Measurements from ENCODE around the gene HOXB3. TPM values are rescaled to one million over a fixed set of nuclear protein-coding genes. Genes with fewer than 3 reads are reported as not detected.

HOXB3 gene
- total RNA-seq, 3 donors from 2014 or later = 13.8 to 36.7 (median 14.4) TPM

DNA sequence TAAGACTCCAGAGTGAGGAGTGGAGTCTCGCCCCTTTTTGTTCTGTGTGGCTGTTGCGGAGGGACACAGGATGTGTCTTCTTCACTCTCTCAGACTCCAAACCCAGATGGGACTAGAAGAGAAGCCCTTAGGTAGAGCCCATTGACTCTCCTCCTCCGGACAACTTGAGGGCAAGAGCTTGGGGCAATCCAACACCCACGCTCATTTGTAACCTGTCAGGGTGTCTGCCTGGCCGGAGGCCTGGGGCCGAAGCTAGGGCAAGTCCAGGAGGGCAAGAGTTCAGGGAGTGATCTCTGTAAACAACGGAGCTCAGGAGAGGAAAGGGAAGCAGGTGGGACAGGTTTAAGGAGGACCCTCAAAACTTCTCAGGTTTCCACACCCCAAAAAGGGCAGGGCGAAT, 57.8 kb downstream of the HOXB3 start:
- Histone ChIP-seq H3K36me3 (no peaks in the 10 kb centered on the region), H3K9me3 (no peaks in the 10 kb centered on the region), H3K4me3 (no peak overlapping the region), H3K4me1 (no peaks in the 10 kb centered on the region), H3K27ac (no peak overlapping the region), H3K27me3 (no peaks in the 10 kb centered on the region)
- TF ChIP-seq, protein P1, sequence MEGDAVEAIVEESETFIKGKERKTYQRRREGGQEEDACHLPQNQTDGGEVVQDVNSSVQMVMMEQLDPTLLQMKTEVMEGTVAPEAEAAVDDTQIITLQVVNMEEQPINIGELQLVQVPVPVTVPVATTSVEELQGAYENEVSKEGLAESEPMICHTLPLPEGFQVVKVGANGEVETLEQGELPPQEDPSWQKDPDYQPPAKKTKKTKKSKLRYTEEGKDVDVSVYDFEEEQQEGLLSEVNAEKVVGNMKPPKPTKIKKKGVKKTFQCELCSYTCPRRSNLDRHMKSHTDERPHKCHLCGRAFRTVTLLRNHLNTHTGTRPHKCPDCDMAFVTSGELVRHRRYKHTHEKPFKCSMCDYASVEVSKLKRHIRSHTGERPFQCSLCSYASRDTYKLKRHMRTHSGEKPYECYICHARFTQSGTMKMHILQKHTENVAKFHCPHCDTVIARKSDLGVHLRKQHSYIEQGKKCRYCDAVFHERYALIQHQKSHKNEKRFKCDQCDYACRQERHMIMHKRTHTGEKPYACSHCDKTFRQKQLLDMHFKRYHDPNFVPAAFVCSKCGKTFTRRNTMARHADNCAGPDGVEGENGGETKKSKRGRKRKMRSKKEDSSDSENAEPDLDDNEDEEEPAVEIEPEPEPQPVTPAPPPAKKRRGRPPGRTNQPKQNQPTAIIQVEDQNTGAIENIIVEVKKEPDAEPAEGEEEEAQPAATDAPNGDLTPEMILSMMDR (IDR thresholded peaks at IDR 0.05) = no peak
- TF ChIP-seq POLR2A (IDR thresholded peaks at IDR 0.05) (no peak), POLR2AphosphoS5 (IDR thresholded peaks at IDR 0.05) (no peak)
- intact Hi-C loops (cut with DNase I; ENCODE audit: low total_unique reads) = no loop called here
- DNase-seq (ENCODE audit: low spot score in 2 of 2) = no peak

- peaks cover 0 to 7% of the 10 kb centered on the region in 2 donors for H3K27me3 ChIP-seq
- H3K27ac ChIP-seq = no peak within 1 kb of the TSS
- no peaks in the 10 kb centered on the region for H3K36me3 ChIP-seq
- TF ChIP-seq, protein P1 (IDR thresholded peaks at IDR 0.05) = no peak
- TF ChIP-seq POLR2A (IDR thresholded peaks at IDR 0.05) = no peak
- no peaks in the 10 kb centered on the region for H3K4me1 ChIP-seq
- intact Hi-C loops (cut with DNase I; ENCODE audit: low total_unique reads) = no loop called here
- DNase-seq (ENCODE audit: low spot score in 2 of 2) = no peak
- H3K4me3 ChIP-seq = no peak within 1 kb of the TSS
- H3K9me3 ChIP-seq = no peaks in the 10 kb centered on the region
Observed at GRCh38 chr17:48530887-48531272, 59.2 kb downstream of the HOXB3 start, which contains the start of gene HOXB1. HOXB1 (minus strand) TSS chr17:48531011; CDS start chr17:48530904, 107 bp downstream.

GRCh38 chr17:48530208-48530886, 59.7 kb downstream of the HOXB3 start:
- intact Hi-C loops (cut with DNase I; ENCODE audit: low total_unique reads) = no loop called here
- DNase-seq (ENCODE audit: low spot score in 2 of 2) = no peak
- no peaks in the 10 kb centered on the region for H3K9me3 ChIP-seq

DNA sequence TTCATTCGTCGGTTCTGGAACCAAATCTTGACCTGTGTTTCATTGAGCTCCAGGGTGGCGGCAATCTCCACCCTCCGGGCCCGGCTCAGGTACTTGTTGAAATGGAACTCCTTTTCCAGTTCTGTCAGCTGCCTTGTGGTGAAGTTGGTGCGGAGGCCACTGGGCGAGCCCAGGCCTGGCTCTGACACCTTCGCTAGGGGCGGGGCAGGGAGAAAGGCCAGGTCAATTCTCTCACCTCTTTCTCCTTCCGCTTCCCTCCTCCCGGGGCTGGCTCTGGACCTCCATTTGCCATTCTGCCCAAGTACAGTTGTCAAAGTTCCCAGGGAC, 60.4 kb downstream of the HOXB3 start:
- intact Hi-C loops (cut with DNase I; ENCODE audit: low total_unique reads) = no loop called here
- Histone ChIP-seq H3K4me1 (no peaks in the 10 kb centered on the region), H3K27ac (no peak overlapping the region), H3K36me3 (no peaks in the 10 kb centered on the region), H3K27me3 (peaks cover 0 to 8% of the 10 kb centered on the region in 2 donors), H3K9me3 (no peaks in the 10 kb centered on the region), H3K4me3 (no peak overlapping the region)
- TF ChIP-seq, protein P1 (IDR thresholded peaks at IDR 0.05) = no peak
- no peak for TF ChIP-seq POLR2AphosphoS5 (IDR thresholded peaks at IDR 0.05)
- no peak for TF ChIP-seq POLR2A (IDR thresholded peaks at IDR 0.05)
- DNase-seq (ENCODE audit: low spot score in 2 of 2) = no peak

More at GRCh38 chr17:48530208-48530886, 59.7 kb downstream of the HOXB3 start:
- no peak overlapping the region for H3K4me3 ChIP-seq
- H3K27me3 ChIP-seq = peaks cover 0 to 8% of the 10 kb centered on the region in 2 donors
- H3K4me1 ChIP-seq = no peaks in the 10 kb centered on the region
- H3K27ac ChIP-seq = no peak overlapping the region
- H3K36me3 ChIP-seq = no peaks in the 10 kb centered on the region
- TF ChIP-seq, protein P1 (IDR thresholded peaks at IDR 0.05) = no peak
- TF ChIP-seq POLR2AphosphoS5 (IDR thresholded peaks at IDR 0.05) (no peak), POLR2A (IDR thresholded peaks at IDR 0.05) (no peak)

DNA sequence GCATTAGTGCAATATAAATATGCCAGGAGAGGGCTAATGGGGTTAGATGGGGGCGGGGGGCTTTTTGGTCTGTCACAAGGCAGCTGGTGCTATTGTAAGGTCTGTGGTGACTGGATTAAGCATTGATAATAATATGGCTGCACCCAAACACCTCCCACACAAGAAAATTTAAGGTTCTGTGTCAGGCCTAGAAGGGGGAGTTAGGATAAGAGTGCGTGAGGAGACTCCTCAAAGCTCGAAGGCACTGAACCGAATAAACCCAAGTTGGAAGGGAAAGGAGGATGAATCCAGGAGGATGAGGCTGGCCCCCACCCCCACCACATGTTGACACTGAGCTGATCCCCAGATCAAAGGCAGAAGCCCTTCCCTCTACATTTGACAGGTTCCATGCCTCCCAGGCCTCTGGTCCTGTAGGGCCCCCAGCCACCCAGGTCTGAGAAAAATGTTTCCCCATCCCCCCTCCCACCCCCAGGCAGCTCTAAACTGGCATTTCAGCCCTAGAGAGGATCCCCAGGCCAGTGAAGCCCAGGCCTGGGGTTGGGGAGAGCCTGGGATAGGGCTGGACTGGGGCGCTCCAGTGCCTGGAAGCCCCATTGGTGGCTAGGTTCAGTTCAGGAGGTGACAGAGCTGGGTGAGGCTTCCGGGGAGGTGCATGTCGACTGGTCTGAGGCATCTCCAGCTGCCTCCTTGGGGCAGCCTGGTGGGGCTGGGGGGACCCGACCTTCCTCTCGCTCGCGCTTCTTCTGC, 60.9 kb downstream of the HOXB3 start:
- H3K36me3 ChIP-seq = no peaks in the 10 kb centered on the region
- TF ChIP-seq POLR2A (IDR thresholded peaks at IDR 0.05) = no peak
- TF ChIP-seq, protein P1 (IDR thresholded peaks at IDR 0.05) = no peak
- TF ChIP-seq POLR2AphosphoS5 (IDR thresholded peaks at IDR 0.05) = no peak
- no peaks in the 10 kb centered on the region for H3K9me3 ChIP-seq
- peaks cover 0 to 8% of the 10 kb centered on the region in 2 donors for H3K27me3 ChIP-seq
- H3K4me3 ChIP-seq = no peak overlapping the region
- DNase-seq (ENCODE audit: low spot score in 2 of 2) = no peak
- no peaks in the 10 kb centered on the region for H3K4me1 ChIP-seq
- intact Hi-C loops (cut with DNase I; ENCODE audit: low total_unique reads) = no loop called here
- no peak overlapping the region for H3K27ac ChIP-seq
